Activated T-helper 1 cell treated with anti-CD3 and anti-CD28 coated beads, Interleukin-12 subunit alpha, Interleukin-12 subunit beta, Interleukin-2, Interleukin-4 antibody, amounts not matched to agents 30 ng/mL and 10 ng/mL and 1 ng/mL, durations not matched to agents 14 hours and 24 hours and 36 hours (primary cell): ENCODE data around the gene TSFM. TPM values are rescaled to one million over a fixed set of nuclear protein-coding genes. Genes with fewer than 3 reads are reported as not detected.

Experiments used
- DNase-seq: peaks from one replicate; pipeline ENCODE4 v3.0.0; 2021; ENCODE audit warnings: low spot score
- H3K27ac Mint-ChIP-seq: one replicate; pipeline ENCODE4 v1.8.0; 2021; ENCODE audit warnings: mild to moderate bottlenecking, mixed read lengths
- H3K27me3 Mint-ChIP-seq: one replicate; pipeline ENCODE4 v1.8.0; 2022; ENCODE audit warnings: mild to moderate bottlenecking, moderate library complexity, mixed read lengths; ENCODE audit not compliant: insufficient read depth
- H3K36me3 Mint-ChIP-seq: one replicate; pipeline ENCODE4 v1.8.0; 2021; ENCODE audit warnings: low read depth, mixed read lengths
- H3K4me1 Mint-ChIP-seq: one replicate; pipeline ENCODE4 v1.8.0; 2021; ENCODE audit warnings: low read depth, mixed read lengths
- H3K4me3 Mint-ChIP-seq: one replicate; pipeline ENCODE4 v1.8.0; 2021; ENCODE audit warnings: mild to moderate bottlenecking, moderate library complexity, mixed read lengths
- H3K9me3 Mint-ChIP-seq: one replicate; pipeline ENCODE4 v1.8.0; 2021; ENCODE audit warnings: mixed read lengths
- intact Hi-C: fragments of 100-400 bp; cut with micrococcal nuclease; formaldehyde crosslinking; loops from one replicate; pipeline ENCODE4 v1.15.1; 2024
- total RNA-seq: library from RNA; stranded (reverse); gene quantifications from 2 replicates; pipeline ENCODE4 v1.2.3, GENCODE V29; 2022

Gene TSFM
- total RNA-seq, 1 donor from 2014 or later, result 63.5 TPM

DNA sequence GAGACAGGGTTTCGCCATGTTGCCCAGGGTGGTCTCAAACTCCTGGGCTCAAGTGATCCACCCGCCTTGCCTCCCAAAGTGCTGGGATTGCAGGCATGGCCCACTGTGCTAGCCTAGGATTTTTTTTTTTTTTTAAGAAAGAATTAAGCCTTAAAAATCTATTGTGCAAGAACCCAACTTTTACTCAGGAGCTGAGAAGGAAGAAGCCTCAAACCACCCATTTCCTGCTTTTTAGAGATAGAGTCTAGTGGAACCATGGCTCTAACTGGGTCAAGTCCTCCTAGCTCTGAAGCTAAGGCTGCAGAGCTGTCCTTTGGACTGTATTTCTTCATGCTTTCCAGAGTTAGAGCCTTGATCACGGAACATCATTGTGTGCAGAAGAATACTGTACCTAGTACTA lies 1.3 kb upstream of the TSFM start:
- no peak for DNase-seq
- Mint-ChIP-seq H3K4me1 (peaks cover 44% of the 10 kb centered on the region), H3K27ac (peak overlapping the region; percentile 63), H3K36me3 (peaks cover 10% of the 10 kb centered on the region), H3K27me3 (no peaks in the 10 kb centered on the region), H3K4me3 (no peak overlapping the region), H3K9me3 (no peaks in the 10 kb centered on the region)
- intact Hi-C loops, result no loop called here

DNA sequence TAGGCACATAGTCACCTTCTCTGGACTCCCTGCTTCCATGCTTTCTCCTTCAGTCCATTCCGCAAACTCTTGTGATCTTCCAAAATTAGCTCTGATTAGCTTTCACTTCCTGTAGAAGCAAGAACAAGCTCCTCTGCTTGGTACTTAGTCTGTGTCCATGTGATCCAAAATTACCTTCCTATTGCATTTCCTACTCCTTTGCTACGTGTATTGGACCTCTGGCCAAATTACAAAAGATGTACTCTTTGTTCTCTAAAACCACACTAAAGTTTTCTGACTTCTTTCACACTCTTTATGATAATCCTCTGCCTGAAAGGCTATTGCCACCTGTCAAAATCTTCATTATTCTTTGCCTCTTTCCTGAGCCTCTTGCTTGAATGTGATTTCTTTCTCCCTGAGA lies 786 bp upstream of the TSFM start:
- Mint-ChIP-seq H3K36me3 (peaks cover 13% of the 10 kb centered on the region), H3K4me1 (peaks cover 44% of the 10 kb centered on the region), H3K9me3 (no peaks in the 10 kb centered on the region), H3K27me3 (no peaks in the 10 kb centered on the region), H3K4me3 (no peak overlapping the region), H3K27ac (peak overlapping the region; percentile 63)
- intact Hi-C loops, result loop anchor here (1.0 to 2.0 kb wide), 5 partner anchors 10 to 124 kb away; partner anchors contain the start of genes CDK4, CTDSP2, EEF1AKMT3 and METTL1
- DNase-seq, result no peak

DNA sequence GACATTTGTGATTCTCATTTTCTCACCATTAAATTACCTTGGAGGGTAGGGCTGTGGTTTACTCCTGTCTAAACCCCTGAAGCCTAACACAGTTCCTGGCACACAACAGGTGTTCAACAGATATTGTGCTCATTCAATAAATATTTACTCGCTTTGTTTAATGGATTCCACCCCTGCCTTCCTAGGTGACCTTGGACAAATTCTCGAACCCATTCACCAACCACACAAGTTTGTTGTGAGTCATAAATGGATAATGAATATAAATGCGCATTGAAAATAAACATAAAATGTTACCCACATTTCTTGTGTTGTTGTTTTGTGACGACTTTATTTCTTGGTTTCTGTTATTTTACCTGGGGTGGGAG lies 362 bp upstream of the TSFM start:
- Mint-ChIP-seq H3K4me3 (peak overlapping the region; percentile 98), H3K9me3 (no peaks in the 10 kb centered on the region), H3K27me3 (no peaks in the 10 kb centered on the region), H3K36me3 (peaks cover 15% of the 10 kb centered on the region), H3K27ac (peak overlapping the region; percentile 98), H3K4me1 (peaks cover 44% of the 10 kb centered on the region)
- no peak for DNase-seq
- intact Hi-C loops, result loop anchor here (1.0 to 2.0 kb wide), 5 partner anchors 10 to 123 kb away; partner anchors contain the start of genes CDK4, CTDSP2, EEF1AKMT3 and METTL1

DNA sequence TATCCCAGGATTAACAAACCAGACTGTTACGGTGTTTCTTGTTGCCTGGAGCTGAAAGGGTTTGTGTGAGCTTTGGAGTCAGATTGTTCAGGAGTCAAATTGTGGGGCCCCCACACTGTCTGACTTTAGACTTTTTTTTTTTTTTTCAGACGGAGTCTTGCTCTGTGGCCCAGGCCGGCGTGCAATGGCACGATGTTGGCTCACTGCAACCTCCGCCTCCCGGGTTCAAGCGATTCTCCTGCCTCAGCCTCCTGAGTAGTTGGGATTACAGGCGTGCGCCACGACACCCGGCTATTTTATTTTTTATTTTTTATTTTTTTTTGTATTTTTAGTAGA lies 847 bp downstream of the TSFM start:
- peak overlapping the region; percentile 98 for H3K4me3 Mint-ChIP-seq
- peaks cover 21% of the 10 kb centered on the region for H3K36me3 Mint-ChIP-seq
- no peak for DNase-seq
- intact Hi-C loops, result loop anchor here (2.0 kb wide), 1 partner anchor 63 kb away; the partner anchor contains the start of gene CTDSP2
- H3K9me3 Mint-ChIP-seq, result no peaks in the 10 kb centered on the region
- H3K27me3 Mint-ChIP-seq, result no peaks in the 10 kb centered on the region
- peak overlapping the region; percentile 98 for H3K27ac Mint-ChIP-seq
- peaks cover 44% of the 10 kb centered on the region for H3K4me1 Mint-ChIP-seq

DNA sequence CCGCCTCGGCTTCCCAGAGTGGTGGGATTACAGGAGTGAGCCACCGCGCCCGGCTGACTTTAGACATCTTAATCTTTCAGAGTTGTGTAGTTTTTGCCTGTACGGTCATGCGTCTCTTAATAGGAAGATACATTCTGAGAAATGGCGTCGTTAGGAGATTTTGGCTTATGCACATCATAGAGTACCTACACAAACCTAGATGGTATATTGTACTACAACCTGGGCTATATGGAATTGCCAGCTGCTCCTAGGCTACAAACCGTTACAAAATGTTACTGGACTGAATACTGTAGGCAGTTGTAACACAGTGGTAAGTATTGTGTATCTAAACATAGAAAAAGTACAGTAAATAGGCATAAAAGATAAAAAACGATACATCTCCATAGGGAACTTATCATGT lies 1.3 kb downstream of the TSFM start:
- H3K27me3 Mint-ChIP-seq, result no peaks in the 10 kb centered on the region
- H3K27ac Mint-ChIP-seq, result peak overlapping the region; percentile 61
- no peak for DNase-seq
- intact Hi-C loops, result loop anchor here (2.0 kb wide), 1 partner anchor 63 kb away; the partner anchor contains the start of gene CTDSP2
- peak overlapping the region; percentile 82 for H3K4me3 Mint-ChIP-seq
- H3K4me1 Mint-ChIP-seq, result peaks cover 44% of the 10 kb centered on the region
- no peaks in the 10 kb centered on the region for H3K9me3 Mint-ChIP-seq
- H3K36me3 Mint-ChIP-seq, result peaks cover 24% of the 10 kb centered on the region

DNA sequence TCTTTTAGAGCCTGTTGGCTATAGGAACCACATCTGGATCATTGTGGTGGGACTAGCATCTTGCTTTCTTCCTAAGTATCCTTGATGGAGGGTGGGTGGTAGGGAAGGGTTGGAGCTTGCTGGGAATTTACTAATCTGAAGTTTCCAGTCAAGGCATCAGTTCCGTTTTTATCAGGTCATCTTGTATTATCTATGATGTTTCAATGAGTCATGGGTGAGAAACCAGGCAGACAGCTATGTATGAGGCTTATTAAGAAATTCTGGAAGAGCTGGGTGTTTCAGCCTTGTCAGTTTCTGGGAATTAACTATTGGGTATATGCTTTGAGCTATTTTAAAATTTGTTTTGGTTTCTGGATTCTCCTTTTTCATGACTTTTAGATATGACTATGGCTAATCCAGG lies 11.3 kb downstream of the TSFM start:
- no peak overlapping the region for H3K4me3 Mint-ChIP-seq
- no peak for DNase-seq
- H3K27me3 Mint-ChIP-seq, result no peaks in the 10 kb centered on the region
- H3K36me3 Mint-ChIP-seq, result peaks cover 37% of the 10 kb centered on the region
- H3K4me1 Mint-ChIP-seq, result peaks cover 9% of the 10 kb centered on the region
- intact Hi-C loops, result no loop called here
- no peak overlapping the region for H3K27ac Mint-ChIP-seq
- H3K9me3 Mint-ChIP-seq, result no peaks in the 10 kb centered on the region

GRCh38 chr12:57795354-57795753 lies 12.8 kb downstream of the TSFM start:
- H3K36me3 Mint-ChIP-seq, result peaks cover 42% of the 10 kb centered on the region
- no peaks in the 10 kb centered on the region for H3K27me3 Mint-ChIP-seq

DNA sequence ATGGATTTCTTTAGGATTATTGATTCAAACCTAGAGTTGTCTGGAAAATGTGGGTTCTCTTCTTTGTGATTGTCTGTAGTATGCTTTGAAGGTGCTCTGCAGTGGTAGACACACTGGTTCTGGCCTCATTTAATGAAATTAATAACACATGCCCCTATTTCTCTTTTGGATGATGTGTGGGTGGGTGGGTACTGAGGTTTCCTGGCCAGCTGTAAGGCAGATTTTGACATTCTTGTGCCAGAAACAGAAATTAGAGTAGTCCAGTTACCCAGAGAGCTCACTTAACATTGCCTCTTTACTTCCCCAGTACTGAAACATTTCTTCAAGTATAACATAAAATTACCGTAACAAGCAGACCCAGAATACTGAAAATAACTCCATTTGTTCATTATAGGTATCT lies 14.4 kb downstream of the TSFM start:
- Mint-ChIP-seq H3K27ac (no peak overlapping the region), H3K4me3 (no peak overlapping the region), H3K9me3 (no peaks in the 10 kb centered on the region), H3K27me3 (no peaks in the 10 kb centered on the region), H3K36me3 (peaks cover 47% of the 10 kb centered on the region), H3K4me1 (peaks cover 9% of the 10 kb centered on the region)
- intact Hi-C loops, result no loop called here
- DNase-seq, result no peak

More at GRCh38 chr12:57795354-57795753, 12.8 kb downstream of the TSFM start:
- DNase-seq, result no peak
- Mint-ChIP-seq H3K27ac (no peak overlapping the region), H3K9me3 (no peaks in the 10 kb centered on the region), H3K4me3 (no peak overlapping the region), H3K4me1 (peaks cover 9% of the 10 kb centered on the region)
- intact Hi-C loops, result no loop called here

- intact Hi-C loops, result no loop called here
- Mint-ChIP-seq H3K9me3 (no peaks in the 10 kb centered on the region), H3K4me3 (no peak overlapping the region), H3K4me1 (peaks cover 9% of the 10 kb centered on the region), H3K27me3 (no peaks in the 10 kb centered on the region), H3K27ac (no peak overlapping the region), H3K36me3 (peaks cover 48% of the 10 kb centered on the region)
- no peak for DNase-seq
Measured at GRCh38 chr12:57797933-57798332, 15.3 kb downstream of the TSFM start.

DNA sequence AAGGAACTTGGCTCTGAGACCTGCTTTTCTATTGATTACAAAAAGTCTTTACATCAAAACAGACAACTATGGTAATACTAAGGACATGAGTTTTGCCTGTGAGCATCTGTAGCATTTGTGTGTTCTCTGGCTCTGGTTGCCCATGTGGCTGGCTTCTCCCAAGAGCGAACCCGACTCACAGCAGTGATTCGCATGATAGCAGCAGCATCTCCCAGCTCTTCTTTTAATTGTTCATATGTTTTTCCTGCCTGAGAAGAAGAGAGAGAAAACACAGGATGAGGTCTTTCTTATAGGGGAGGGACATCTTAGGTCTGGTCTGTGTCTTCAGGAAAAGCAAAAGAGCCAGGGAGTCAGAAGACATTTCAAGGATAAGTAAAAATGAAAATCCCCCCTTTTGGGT lies 18.4 kb downstream of the TSFM start:
- no peak overlapping the region for H3K4me3 Mint-ChIP-seq
- H3K27ac Mint-ChIP-seq, result no peak overlapping the region
- no peaks in the 10 kb centered on the region for H3K4me1 Mint-ChIP-seq
- peaks cover 31% of the 10 kb centered on the region for H3K36me3 Mint-ChIP-seq
- no peaks in the 10 kb centered on the region for H3K27me3 Mint-ChIP-seq
- DNase-seq, result no peak
- no peaks in the 10 kb centered on the region for H3K9me3 Mint-ChIP-seq
- intact Hi-C loops, result no loop called here

- no peaks in the 10 kb centered on the region for H3K4me1 Mint-ChIP-seq
- H3K27ac Mint-ChIP-seq, result no peak overlapping the region
- no peak overlapping the region for H3K4me3 Mint-ChIP-seq
- no peaks in the 10 kb centered on the region for H3K9me3 Mint-ChIP-seq
- no peak for DNase-seq
- no peaks in the 10 kb centered on the region for H3K27me3 Mint-ChIP-seq
- peaks cover 20% of the 10 kb centered on the region for H3K36me3 Mint-ChIP-seq
- intact Hi-C loops, result loop anchor here (1.0 kb wide), 1 partner anchor 103 kb away; no protein-coding TSS in a partner anchor
Measured at GRCh38 chr12:57802607-57803006, 20.0 kb downstream of the TSFM start.

- intact Hi-C loops, result loop anchor here (1.0 kb wide), 1 partner anchor 102 kb away; no protein-coding TSS in a partner anchor
- H3K4me3 Mint-ChIP-seq, result no peak overlapping the region
Measured at GRCh38 chr12:57803319-57803893, 20.8 kb downstream of the TSFM start.

DNA sequence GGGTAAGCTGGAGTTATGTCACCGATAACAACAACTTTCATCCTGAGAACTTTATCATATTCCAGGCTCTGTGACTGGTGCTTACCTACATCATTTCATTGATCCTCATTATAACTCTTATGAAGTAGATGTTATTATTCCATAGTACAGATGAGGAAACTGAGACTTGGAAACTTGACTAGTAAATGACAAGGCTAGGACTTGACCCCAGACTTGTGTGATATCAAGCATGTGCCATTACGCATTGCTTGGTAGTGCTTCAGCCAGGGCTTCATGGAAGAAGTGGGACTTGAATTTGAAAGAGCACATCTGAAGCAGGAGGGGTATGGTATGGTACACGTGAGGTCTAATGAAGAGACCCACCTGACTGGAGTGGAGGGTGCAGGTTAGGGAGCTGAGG lies 24.1 kb downstream of the TSFM start:
- intact Hi-C loops, result no loop called here
- DNase-seq, result no peak
- Mint-ChIP-seq H3K27me3 (no peaks in the 10 kb centered on the region), H3K4me3 (no peak overlapping the region), H3K27ac (no peak overlapping the region), H3K36me3 (peaks cover 14% of the 10 kb centered on the region), H3K4me1 (no peaks in the 10 kb centered on the region), H3K9me3 (no peaks in the 10 kb centered on the region)

More at GRCh38 chr12:57803319-57803893, 20.8 kb downstream of the TSFM start:
- Mint-ChIP-seq H3K36me3 (peaks cover 20% of the 10 kb centered on the region), H3K9me3 (no peaks in the 10 kb centered on the region), H3K27ac (no peak overlapping the region), H3K27me3 (no peaks in the 10 kb centered on the region), H3K4me1 (no peaks in the 10 kb centered on the region)
- peak; percentile 8 for DNase-seq

- Mint-ChIP-seq H3K27ac (no peak overlapping the region), H3K4me1 (no peaks in the 10 kb centered on the region), H3K27me3 (no peaks in the 10 kb centered on the region), H3K9me3 (no peaks in the 10 kb centered on the region), H3K4me3 (no peak overlapping the region), H3K36me3 (peaks cover 11% of the 10 kb centered on the region)
- DNase-seq, result no peak
- intact Hi-C loops, result no loop called here
Measured at GRCh38 chr12:57807285-57807684, 24.7 kb downstream of the TSFM start.
